HG03575 (cell line): ENCODE data around the gene ENPP6.

Experiments used
- ATAC-seq: cut with Tn5 transposase; IDR thresholded peaks from one replicate; pipeline ENCODE4 v1.9.1; 2021; ENCODE audit not compliant: unreplicated experiment, insufficient number of reproducible peaks, low FRiP score; ENCODE audit errors: extremely low read depth

The ENPP6 gene

DNA sequence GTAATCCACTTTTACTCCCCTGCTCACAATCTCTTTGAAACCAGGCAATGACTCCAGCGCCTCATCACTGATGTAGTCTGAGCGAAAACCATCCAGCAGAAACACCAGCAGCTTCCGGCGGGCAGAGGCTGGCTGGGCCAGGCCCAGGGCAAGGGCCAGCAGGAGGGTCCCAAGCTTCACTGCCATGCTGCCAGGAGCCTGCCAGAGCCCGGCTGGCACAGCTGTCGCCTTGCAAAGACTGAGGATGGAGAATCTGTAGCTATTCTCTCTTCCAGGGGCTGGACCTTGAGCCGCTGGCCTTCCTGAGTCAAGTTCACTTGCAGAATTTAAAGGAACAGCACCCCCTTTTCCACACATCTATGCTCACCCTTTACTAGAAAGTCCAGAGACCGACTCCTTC lies at the start of gene ENPP6:
ENPP6 (minus strand) TSS at position 240 of the 400 bp plus-strand sequence; CDS start at position 186, 54 bp downstream.
- ATAC-seq, result no peak

DNA sequence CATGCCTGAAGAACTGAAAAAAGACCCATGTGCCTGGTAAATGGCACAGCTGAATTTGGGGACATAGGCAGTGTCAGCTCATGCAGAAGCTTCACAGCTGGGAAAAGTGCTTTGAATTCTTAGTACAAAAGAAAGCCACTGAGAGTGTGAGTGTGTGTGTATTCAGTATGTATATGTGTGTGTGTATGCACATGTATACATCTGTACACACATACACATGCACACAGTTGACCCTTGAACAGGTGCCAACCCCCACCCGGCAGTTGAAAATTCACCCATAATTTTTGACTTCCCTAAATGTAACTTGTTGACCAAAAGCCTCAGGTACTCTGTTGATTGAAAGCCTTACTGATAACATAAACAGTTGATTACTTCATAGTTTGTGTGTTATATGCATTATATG lies 49.5 kb upstream of the ENPP6 start:
- no peak for ATAC-seq

DNA sequence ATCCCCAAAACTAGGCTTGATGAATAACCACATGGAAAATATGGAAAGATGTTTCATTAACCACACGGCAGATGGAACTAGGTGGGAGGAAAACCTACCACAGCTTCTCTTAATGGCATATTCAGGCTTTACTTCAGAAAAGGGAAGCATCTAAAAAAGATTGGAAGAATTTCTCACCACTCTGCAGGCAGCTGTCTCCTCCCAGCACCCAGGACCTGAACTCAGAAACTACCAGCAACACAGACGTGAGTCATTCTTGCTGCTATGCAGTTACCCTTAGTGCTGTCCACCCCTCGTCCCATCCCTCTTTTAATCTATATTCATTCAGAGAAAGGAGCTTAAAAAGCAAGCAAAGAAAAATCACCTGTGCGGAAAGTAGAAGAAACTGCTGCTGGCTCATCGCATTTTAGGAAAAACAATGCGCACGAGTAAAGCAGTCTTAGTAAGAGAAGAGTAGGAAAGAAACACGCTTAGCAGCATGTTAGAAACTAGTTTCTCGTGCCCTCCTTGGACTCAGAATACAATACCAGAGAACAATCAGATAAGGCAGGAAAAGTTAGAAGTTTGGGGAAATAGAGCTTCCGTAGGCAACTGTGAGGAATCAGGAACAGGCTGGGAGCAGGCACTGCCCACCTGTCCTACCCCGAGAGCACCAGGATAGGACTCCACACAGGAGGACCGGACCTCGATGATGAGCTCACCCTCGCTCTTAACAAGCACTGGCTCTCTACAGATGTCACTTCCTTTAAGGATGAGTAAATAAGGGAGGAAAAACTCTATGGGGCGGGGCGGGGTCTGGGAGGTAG lies 48.1 kb upstream of the ENPP6 start:
- no peak for ATAC-seq

DNA sequence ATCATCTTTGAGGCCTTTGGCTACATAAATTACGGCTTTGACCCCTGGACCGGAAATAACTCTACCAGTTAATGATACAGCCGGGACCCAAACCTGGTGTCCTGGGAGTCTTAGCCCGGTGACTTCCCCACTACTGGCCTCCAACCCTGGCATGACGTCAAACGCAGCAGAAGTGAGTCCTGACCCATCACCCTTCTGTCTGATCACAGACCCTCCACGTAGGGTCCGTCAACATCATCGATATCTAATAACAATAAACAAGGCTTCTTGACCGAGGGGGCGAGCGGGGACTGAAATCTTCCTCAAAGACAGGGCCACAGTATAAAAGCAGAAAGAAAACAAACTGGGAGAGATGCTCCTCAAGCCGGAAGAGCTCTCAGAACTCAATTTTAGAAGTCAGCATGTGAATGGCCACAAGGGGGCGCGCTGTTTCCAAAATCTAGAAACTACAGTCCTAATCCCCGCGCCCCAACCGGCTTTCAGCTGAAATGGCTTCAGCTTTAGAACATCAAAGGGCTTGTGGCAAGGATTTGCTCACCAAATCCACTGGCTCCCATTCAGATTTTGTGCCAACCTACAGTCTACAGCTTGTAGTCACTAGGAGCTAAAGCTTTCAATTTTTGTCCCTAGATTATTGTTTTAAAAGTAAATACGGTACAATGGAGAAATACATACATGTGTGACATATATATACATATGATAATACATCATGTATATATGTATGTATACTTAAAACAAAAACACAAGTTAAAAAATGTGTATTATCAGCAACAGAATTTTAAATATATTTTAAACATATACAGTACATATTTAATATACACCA lies 46.4 kb upstream of the ENPP6 start:
- no peak for ATAC-seq

DNA sequence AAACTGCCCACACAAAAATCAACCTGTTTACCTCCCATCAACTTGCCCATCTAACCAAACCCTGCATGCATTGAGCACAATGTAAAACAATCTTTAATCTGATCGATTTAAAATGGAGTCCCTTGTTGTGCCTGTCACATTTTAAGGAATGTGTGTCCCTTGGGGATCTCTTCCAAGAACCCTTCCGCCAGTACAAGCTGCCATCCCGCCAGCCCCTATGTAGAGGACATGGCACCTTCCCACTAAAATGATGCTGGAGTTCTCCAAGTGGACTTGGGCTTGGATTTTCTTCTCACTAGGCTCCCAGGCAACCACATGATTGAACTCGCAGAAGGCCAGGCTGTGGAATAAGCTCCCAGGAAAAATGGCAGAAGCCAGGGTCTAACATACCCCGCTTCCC lies 45.8 kb upstream of the ENPP6 start:
- ATAC-seq, result no peak

DNA sequence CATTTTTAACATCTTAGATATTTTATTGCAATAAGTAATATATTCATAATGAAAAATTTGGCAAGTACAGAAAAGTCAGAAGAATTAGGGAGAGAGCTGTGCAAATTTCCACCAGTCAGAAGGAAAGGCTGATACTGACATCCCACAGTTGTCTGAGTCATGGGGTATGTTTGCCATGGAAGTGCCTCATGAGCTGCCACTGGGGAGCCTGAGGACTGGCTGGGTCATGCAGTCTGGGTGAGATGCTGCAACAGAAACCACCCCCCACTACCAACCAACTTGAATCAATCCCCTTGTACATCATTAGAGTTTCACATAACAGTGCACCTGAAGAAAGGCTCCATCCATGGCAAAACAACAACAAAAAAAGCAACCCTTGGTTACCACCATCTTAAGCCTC lies 45.2 kb upstream of the ENPP6 start:
- no peak for ATAC-seq

DNA sequence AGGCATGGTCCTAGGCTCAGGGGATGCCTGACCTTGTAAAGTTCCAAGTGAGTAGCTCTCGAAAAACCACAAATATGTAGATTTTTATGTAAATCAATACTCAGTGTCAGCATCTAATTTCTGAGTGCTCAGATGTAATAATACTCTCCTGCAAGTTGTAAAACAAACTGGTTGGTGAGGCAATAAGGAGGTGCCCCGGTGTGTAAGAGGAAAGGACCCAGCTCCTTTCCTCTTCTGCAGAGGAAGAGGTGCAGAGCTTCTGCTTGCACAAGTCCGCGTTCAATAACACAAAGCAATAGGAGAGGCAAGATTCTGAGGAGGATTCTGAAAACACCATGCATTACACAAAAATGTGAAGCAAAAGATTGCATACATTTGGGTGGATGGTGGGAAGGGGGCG lies 43.6 kb upstream of the ENPP6 start:
- ATAC-seq, result no peak

DNA sequence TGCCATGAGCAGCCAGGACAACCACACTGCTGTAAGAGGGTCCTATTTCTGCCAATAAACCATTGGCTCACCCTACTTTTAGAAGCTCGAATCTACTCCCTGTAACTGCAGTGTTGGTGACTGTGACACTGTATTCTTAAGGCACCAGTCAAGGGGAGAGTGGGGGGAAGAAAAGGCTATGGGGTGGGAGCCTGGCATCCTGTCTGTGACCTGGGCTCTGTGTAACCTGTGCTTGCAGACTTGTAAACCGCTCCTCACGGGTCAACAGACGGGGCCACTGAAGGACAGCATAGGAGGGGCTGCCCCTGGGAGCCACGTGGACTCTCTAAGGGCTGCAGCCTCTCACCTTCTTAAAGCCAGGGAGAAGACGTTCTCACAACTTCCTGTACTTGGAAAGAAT lies 42.2 kb upstream of the ENPP6 start:
- no peak for ATAC-seq

DNA sequence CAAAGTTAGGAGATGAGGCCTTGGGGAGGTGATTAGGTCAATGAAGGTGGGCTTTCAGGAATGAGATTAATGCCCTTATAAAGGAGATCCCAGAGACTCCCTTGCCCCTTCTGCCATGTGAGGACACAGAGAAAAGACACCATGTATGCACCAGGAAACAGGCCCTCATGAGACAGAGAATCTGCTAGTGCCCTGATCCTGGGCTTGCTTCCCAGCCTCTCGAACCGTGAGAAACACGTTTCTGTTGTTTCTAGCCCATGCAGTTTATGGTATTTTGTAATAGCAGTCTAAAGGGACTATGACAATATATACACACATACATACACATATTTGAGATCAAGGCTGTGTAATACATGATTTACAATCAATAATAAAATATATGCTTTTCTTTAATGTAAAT lies 41.4 kb upstream of the ENPP6 start:
- no peak for ATAC-seq

DNA sequence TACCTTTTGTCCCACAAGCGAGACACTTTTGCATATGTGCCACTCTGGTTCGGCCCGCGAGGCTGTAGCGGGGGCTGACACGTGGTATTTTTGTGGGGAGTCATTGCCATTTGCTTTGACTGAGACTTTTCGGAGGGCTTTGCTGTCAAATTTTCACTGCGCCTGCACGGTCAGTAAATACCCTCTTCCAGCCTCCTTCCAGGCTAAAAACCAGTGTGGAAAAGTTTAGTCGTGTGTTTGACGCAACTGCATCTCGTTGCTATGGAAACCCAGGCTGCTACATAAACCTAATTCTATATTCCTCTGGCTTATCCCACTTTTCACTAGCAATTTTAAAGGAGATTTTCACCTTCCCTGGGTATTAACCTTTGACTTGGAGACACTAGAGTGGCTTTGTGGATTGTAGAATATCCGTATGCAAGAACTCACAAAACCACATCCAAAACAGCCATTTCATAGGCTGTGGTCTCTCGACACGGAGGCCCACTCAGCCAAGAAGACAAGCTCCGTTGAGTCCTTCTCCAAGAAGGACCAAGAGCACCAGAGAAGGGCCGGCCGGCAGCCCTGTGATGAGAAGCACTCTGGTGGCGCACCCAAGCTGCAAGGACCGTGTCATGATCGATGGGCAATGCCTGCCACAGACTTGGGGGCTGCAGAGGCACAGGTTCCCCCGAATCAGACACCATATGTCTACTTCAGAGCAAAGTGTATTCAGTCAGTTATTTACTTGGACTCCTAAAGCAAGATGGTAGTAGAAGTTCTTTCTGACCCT lies 38.4 kb upstream of the ENPP6 start:
- ATAC-seq, result no peak

DNA sequence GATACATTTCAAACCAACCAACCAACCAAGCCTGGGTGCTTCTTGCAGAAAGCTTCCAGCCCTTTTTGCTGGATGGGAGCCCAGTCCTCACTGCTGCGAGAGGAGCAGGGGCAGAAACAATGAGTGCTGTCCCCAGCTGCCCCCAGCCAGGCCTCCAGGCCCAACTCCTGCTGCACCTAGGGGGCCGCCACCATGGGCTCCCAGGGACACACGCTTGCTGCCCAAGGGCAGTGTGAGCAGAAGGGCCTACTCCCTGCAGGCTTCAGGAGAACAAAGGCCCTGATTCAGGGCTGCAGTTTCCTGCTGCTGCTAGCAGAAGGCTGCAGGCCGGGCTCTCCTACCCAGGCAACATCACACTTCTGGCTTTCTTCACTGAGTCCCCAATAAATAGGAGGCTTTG lies 37.7 kb upstream of the ENPP6 start:
- no peak for ATAC-seq

DNA sequence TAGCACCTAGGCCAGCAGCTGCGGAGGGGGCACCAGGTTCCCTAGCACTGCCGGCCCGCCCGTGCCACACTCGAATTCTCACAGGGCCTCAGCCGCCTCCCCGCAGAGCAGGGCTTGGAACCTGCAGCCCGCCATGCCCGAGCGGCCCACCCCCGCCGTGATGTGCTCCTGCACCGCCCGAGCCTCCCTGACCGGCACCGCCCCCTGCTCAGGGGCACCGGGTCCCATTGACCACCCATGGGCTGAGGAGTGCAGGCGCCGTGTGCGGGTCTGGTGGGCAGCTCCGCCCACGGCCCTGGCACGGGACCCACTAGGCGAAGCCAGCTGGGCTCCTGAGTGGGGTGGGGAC lies 35.4 kb upstream of the ENPP6 start:
- ATAC-seq, result no peak

DNA sequence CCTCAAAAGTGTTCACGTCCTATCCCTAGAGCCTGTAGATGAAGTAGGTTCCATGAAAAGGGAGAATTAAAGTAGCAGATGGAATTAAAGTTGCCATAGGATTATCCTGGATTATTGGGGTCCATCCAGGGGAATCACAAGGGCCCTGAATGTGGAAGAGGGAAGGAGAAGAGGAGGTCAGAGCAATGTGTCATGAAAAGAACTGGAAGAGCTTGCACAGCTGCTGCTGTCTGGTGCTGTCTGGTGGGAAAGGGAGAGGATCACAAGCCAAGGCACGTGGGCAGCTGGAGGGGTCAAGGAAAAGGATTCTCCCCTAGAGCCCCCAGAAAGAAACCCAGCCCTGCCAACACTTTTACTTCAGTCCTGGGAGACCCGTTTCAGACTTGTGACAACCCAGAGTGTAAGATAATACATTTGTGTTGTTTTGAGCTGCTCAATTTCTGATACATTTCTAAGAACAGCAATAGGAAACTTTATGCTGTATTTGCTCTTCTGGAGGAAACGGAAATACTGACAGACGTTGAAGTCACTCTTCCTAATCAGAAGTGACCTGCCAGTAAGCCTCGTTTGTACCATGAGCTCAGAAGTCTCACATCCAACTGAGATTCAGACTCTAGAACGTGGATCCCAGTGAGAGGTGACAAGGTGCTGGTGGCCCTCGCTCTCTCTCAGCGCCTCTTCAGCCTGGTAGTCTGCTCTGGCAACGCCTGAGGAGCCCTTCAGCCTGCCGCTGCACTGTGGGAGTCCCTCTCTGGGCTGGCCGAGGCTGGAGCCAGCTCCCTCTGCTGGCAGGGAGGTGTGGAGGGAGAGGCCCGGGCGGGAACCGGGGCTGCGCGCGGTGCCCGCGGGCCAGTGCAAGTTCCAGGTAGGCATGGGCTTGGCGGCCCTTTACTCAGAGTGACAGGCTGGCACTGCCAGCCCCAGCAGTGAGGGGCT lies 34.7 kb upstream of the ENPP6 start:
- no peak for ATAC-seq

DNA sequence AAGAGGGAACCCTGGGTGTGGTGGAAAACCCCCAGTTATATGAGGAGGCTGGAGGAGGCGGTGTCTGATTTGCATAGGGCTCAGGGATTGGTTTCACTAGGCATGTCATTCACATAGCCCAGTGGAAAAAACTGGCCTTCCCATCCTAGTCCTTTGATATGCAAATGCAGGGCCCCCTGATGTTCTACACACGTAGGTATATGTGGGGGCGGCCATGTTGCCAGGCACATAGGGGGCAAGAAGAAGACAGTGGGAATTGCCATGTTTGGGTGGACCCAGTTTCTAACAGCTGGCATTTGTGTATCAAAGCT lies 34.0 kb upstream of the ENPP6 start:
- ATAC-seq, result no peak

DNA sequence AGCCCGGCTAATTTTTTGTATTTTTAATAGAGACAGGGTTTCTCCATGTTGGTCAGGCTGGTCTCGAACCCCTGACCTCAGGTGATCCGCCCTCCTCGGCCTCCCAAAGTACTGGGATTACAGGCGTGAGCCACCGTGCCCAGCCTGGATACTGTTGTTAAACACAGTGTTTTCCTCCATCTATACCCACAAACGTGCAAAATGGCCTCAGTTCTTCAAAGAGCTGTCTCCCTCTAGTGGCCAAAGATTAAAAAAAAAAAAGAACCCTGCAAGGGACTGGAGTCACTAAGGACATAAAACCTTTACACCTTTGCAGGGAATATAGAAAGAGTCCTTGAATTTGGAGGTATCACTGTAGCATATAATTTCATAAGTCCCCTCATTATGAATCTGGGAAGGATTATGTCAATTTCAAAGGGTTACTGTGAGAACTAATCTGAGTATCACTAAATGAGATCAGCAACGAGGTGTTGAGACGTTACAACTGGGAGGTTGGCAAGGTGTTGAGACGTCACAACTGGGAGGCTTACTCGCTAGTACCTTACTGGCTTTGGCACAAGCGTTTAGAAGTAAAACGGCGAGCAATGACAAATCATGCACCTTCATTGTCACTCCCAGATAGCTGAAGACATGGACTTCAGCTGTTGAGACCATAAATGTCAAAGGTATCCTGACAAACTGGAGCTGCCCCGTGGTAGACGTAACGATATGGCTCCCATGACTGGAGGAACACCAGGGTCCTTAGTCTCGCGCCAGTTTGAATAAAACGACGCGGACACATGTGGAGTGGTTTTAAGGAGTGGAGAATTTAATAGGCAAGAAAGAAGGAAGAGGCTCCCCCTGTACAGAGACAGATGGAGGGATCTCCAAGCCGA lies 33.4 kb upstream of the ENPP6 start:
- ATAC-seq, result no peak

DNA sequence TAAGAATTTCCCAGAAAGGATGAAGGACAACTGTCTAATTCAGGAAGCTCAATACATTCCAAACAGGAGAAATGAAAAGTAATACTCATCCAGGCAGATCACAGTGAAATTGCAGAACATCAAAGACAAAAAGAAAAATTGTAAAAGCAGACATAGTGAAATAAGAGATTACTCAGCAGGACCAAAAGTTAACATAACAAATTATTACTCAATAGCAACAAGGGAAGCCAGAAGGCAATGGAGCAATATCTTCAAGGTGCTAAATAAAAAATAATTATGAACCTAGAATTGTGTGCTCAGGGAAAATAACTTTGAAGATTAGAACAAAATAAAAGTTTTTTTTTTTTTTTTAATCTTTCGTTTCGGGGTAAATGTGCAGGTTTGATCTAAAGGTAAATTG lies 30.5 kb upstream of the ENPP6 start:
- ATAC-seq, result no peak

DNA sequence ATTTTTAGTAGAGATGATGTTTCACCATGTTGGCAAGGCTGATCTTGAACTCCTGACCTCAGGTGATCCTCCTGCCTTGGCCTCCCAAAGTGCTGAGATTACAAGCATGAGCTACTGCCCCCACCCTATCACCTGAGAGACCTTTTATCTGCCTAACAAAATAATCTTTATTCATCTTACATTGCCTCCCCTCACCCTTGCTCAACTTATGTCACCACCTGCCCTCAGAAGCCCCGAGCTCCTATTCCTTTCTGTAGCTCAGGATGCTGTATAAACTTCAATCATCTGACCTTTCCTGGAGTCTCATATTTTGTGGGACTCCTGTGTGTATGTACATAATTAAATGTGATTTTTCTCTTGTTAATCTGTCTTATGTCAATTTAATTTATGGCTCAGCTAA lies 29.7 kb upstream of the ENPP6 start:
- no peak for ATAC-seq

DNA sequence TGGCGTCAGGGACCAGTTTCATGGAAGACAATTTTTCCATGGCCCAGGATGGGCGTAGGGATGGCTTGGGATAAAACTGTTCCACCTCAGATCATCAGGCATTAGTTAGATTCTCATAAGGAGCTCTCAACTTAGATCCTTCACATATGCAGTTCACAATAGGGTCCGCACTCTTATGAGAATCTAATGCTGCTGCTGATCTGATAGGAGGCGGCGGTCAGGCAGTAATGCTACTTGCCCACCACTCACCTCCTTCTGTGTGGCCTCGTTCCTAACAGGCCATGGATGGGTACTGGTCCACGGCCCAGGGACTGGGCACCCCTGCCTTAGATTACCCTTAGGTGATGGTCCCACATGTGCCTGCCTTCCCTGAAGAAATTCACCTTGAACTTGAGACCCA lies 28.8 kb upstream of the ENPP6 start:
- no peak for ATAC-seq
